SK-N-SH (cell line): ENCODE data around the gene ZFHX3. TPM values are rescaled to one million over a fixed set of nuclear protein-coding genes. Genes with fewer than 3 reads are reported as not detected.
"Not testable (repeated sequence)": the region's sequence is repeated elsewhere in the genome, so short reads cannot be mapped to it uniquely, and the experiment has no call there.

Experiments used
- CTCF ChIA-PET: fragments of 300-600, 350-600 bp; formaldehyde crosslinking; extraction: SDS; loops from one replicate; lab custom pipeline; 2021; lab: Yijun Ruan, JAX
- POLR2A ChIA-PET: fragments of 350-600 bp; sonication (Branson Sonifier 250); formaldehyde crosslinking; extraction: SDS; loops from one replicate; lab custom pipeline; 2020; ENCODE audit warnings: antibody characterized with exemption, inconsistent platforms; lab: Yijun Ruan, JAX
- DNase-seq: peaks from one replicate; pipeline ENCODE4 v3.0.0; 2012
- H2AFZ ChIP-seq: fragments of 200-600 bp; sonication (generic); 2 replicates; pipeline ENCODE4 v1.8.1; 2016; ENCODE audit warnings: antibody characterized with exemption, mild to moderate bottlenecking, low read depth
- H3F3A ChIP-seq: fragments of 200-600 bp; sonication (generic); replicated peaks from 2 replicates; pipeline ENCODE3; 2016; ENCODE audit warnings: antibody characterized with exemption, mild to moderate bottlenecking; ENCODE audit not compliant: insufficient read depth
- H3K27ac ChIP-seq, 2 experiments: fragments of 200-500 bp in 1 of 2; fragments of 200-600 bp in 1 of 2; sonication (Bioruptor generic) in 1 of 2; sonication (generic), shearing (Covaris generic) in 1 of 2; 2 replicates each; pipeline versions ENCODE4 v1.5.1 to v1.6.1; 2014 to 2016; ENCODE audit warnings: low read depth in 2 of 2, inconsistent platforms in 1 of 2, low read length in 1 of 2, mild to moderate bottlenecking in 1 of 2, mixed read lengths in 1 of 2
- H3K27me3 ChIP-seq: fragments of 200-600 bp; sonication (generic), shearing (Covaris generic); 2 replicates; pipeline ENCODE4 v1.6.1; 2016; ENCODE audit warnings: mixed run types; ENCODE audit not compliant: insufficient read depth
- H3K36me3 ChIP-seq, 2 experiments: fragments of 200-500 bp in 1 of 2; fragments of 200-600 bp in 1 of 2; sonication (Bioruptor generic) in 1 of 2; sonication (generic) in 1 of 2; replicated peaks in 1 of 2; 2 replicates each; pipeline versions ENCODE3 to v1.5.1; 2014 to 2016; ENCODE audit warnings: low read length in 1 of 2, mild to moderate bottlenecking in 1 of 2; ENCODE audit not compliant: insufficient read depth in 2 of 2, control insufficient read depth in 1 of 2
- H3K4me1 ChIP-seq, 2 experiments: fragments of 200-500 bp in 1 of 2; fragments of 200-600 bp in 1 of 2; sonication (Bioruptor generic) in 1 of 2; sonication (generic), shearing (Covaris generic) in 1 of 2; 2 replicates each; pipeline versions ENCODE4 v1.5.1 to v1.6.1; 2014 to 2016; ENCODE audit warnings: low read depth in 1 of 2, low read length in 1 of 2, mixed run types in 1 of 2; ENCODE audit not compliant: insufficient read depth in 2 of 2, control insufficient read depth in 1 of 2
- H3K4me2 ChIP-seq: fragments of 200-600 bp; sonication (generic), shearing (Covaris generic); 2 replicates; pipeline ENCODE4 v1.6.1; 2017; ENCODE audit warnings: mixed run types
- H3K4me3 ChIP-seq, 2 experiments: fragments of 200-500 bp in 1 of 2; fragments of 200-600 bp in 1 of 2; sonication (Bioruptor generic) in 1 of 2; sonication (generic), shearing (Covaris generic) in 1 of 2; 2 replicates each; pipeline versions ENCODE4 v1.5.1 to v1.8.1; 2014 to 2016; ENCODE audit warnings: low read depth in 2 of 2, inconsistent platforms in 1 of 2, low read length in 1 of 2, mild to moderate bottlenecking in 1 of 2, mixed read lengths in 1 of 2, moderate library complexity in 1 of 2
- H3K79me2 ChIP-seq: fragments of 200-600 bp; sonication (generic); 2 replicates; pipeline ENCODE4 v1.8.1; 2017; ENCODE audit warnings: mild to moderate bottlenecking; ENCODE audit not compliant: insufficient read depth
- H3K9ac ChIP-seq: fragments of 200-600 bp; sonication (generic); 2 replicates; pipeline ENCODE4 v1.6.1; 2017; ENCODE audit warnings: mixed run types
- H3K9me2 ChIP-seq: fragments of 200-600 bp; sonication (generic); 2 replicates; pipeline ENCODE4 v1.6.1; 2017; ENCODE audit warnings: mixed run types
- H3K9me3 ChIP-seq: fragments of 200-600 bp; sonication (generic); 2 replicates; pipeline ENCODE4 v1.6.1; 2017; ENCODE audit warnings: mixed run types, mild to moderate bottlenecking, moderate library complexity
- H4K20me1 ChIP-seq: fragments of 200-600 bp; sonication (generic); 2 replicates; pipeline ENCODE4 v1.6.1; 2017; ENCODE audit warnings: mild to moderate bottlenecking, mixed run types; ENCODE audit not compliant: insufficient read depth
- CHD2 ChIP-seq: fragments of 150-350 bp; IDR thresholded peaks from 2 replicates; pipeline ENCODE4 v1.6.1; 2018; ENCODE audit warnings: low read length; ENCODE audit not compliant: partially characterized antibody
- CTCF ChIP-seq: fragments of 200-600 bp; sonication (generic); IDR thresholded peaks from 2 replicates; pipeline ENCODE4 v1.6.1; 2017; ENCODE audit warnings: antibody characterized with exemption, mild to moderate bottlenecking, moderate library complexity
- EP300 ChIP-seq, 2 experiments: IDR thresholded peaks; 2 replicates each; pipeline versions ENCODE4 v1.4.0 to v1.6.1; 2012; ENCODE audit warnings: borderline replicate concordance in 1 of 2, low read depth in 1 of 2, low read length in 1 of 2
- GATA2 ChIP-seq: sonication (generic); formaldehyde crosslinking; IDR thresholded peaks from 2 replicates; pipeline ENCODE4 v1.5.0; 2020; ENCODE audit warnings: mild to moderate bottlenecking, missing genetic modification reagents
- RCOR1 ChIP-seq: fragments of 150-350 bp; IDR thresholded peaks from 2 replicates; pipeline ENCODE4 v1.6.1; 2017; ENCODE audit warnings: antibody characterized with exemption, low read length
- TEAD4 ChIP-seq: IDR thresholded peaks from 2 replicates; pipeline ENCODE4 v1.4.0; 2012; ENCODE audit warnings: mild to moderate bottlenecking, borderline replicate concordance; ENCODE audit not compliant: insufficient read depth
- WGBS: methylation state at CpG from one replicate; pipeline ENCODE4 v1.1.6; 2017; ENCODE audit warnings: low lambda C conversion rate; 5-methylcytosine and 5-hydroxymethylcytosine counted together
- polyA plus RNA-seq, 3 experiments: library from polyadenylated mRNA; depleted of rRNA; stranded (reverse); fragments of >200 nt; gene quantifications; 2 replicates each; pipeline ENCODE4 v1.2.3, GENCODE V29; 2012
- TF ChIP-seq, protein P1 (sequence below): IDR thresholded peaks from 2 replicates; pipeline ENCODE4 v1.4.0; 2012; ENCODE audit warnings: low read depth

ZFHX3 gene
- polyA plus RNA-seq, 1 of the 3 experiments (the other 2 are of a cell fraction): 2.0 TPM

- POLR2A ChIA-PET: no interaction called here
- peaks cover 47% of the 10 kb centered on the region for H4K20me1 ChIP-seq
- 95% methylated on average over 4 of the region's 4 CpGs for WGBS
These were observed 36.0 kb downstream of the ZFHX3 start for GRCh38 chr16:73011926-73012325.

GRCh38 chr16:73010150-73010676 lies 37.7 kb downstream of the ZFHX3 start:
- Histone ChIP-seq H3K27ac (peak overlapping the region in 1 of 2 experiments; percentile 51; a peak in 2 of 4 replicates), H3F3A (no peaks in the 10 kb centered on the region), H3K4me1 (peaks cover 0 to 10% of the 10 kb centered on the region in 2 experiments; a peak in 2 of 4 replicates), H3K9me3 (no peaks in the 10 kb centered on the region), H3K9me2 (no peaks in the 10 kb centered on the region), H3K36me3 (no peaks in the 10 kb centered on the region), H4K20me1 (peaks cover 34% of the 10 kb centered on the region), H3K9ac (no peak overlapping the region), H3K79me2 (peaks cover 96% of the 10 kb centered on the region), H2AFZ (no peak overlapping the region), H3K4me3 (no peak overlapping the region), H3K4me2 (no peak overlapping the region), H3K27me3 (no peaks in the 10 kb centered on the region)
- ChIA-PET POLR2A (interaction anchor here (1.3 kb wide), 1 partner anchor 49 kb away, joined by 5 read pairs; no protein-coding TSS in a partner anchor), CTCF (interaction anchor here (1.2 to 2.9 kb wide), 3 partner anchors 28 to 178 kb away, joined by 3 to 13 read pairs (median 5); no protein-coding TSS in a partner anchor)
- peak; percentile 80 for DNase-seq
- WGBS: 77% methylated on average over 10 of the region's 12 CpGs
- TF ChIP-seq TEAD4: no peak
- peak; percentile 44 for TF ChIP-seq CHD2
- TF ChIP-seq RCOR1: peak; percentile 56; the same call in 1 of the 2 replicates
- peak in 1 of 2 experiments; percentile 63; a peak in 1 of 4 replicates for TF ChIP-seq EP300 (IDR thresholded peaks at IDR 0.05; ENCODE audit: borderline replicate concordance in 1 of 2, low read depth in 1 of 2, low read length in 1 of 2)
- TF ChIP-seq GATA2 (CRISPR knock-in tag): peak; percentile 44; the same call in 1 of the 2 replicates

More at GRCh38 chr16:73011926-73012325, 36.0 kb downstream of the ZFHX3 start:
- Histone ChIP-seq H3K27ac (no peak overlapping the region), H3K9ac (no peak overlapping the region), H2AFZ (no peak overlapping the region), H3K4me2 (no peak overlapping the region), H3K36me3 (no peaks in the 10 kb centered on the region), H3K4me1 (peaks cover 6 to 10% of the 10 kb centered on the region in 2 experiments; a peak in 2 of 4 replicates), H3F3A (no peaks in the 10 kb centered on the region), H3K4me3 (no peak overlapping the region), H3K27me3 (no peaks in the 10 kb centered on the region), H3K79me2 (peaks cover 98% of the 10 kb centered on the region), H3K9me3 (no peaks in the 10 kb centered on the region), H3K9me2 (no peaks in the 10 kb centered on the region)
- CTCF ChIA-PET: interaction anchor here (0.6 to 2.9 kb wide), 6 partner anchors 10 to 1735 kb away, joined by 3 to 13 read pairs (median 4); no protein-coding TSS in a partner anchor
- no peak for DNase-seq
- TF ChIP-seq, protein P1, sequence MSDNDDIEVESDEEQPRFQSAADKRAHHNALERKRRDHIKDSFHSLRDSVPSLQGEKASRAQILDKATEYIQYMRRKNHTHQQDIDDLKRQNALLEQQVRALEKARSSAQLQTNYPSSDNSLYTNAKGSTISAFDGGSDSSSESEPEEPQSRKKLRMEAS: no peak
- TF ChIP-seq CTCF: 0 out of 2 replicates have a peak, but pooled peaks have one; percentile 9

- WGBS: 95% methylated on average over 11 of the region's 11 CpGs
- H3K9me3 ChIP-seq, H3K27me3 ChIP-seq, H3K9ac ChIP-seq, DNase-seq, H3K4me3 ChIP-seq, H2AFZ ChIP-seq, H3F3A ChIP-seq, H3K4me1 ChIP-seq, H3K4me2 ChIP-seq, H3K36me3 ChIP-seq, H3K9me2 ChIP-seq: not testable (repeated sequence)
- Histone ChIP-seq H4K20me1 (peaks cover 33% of the 10 kb centered on the region), H3K27ac (peak overlapping the region in 1 of 2 experiments; percentile 51; a peak in 2 of 4 replicates), H3K79me2 (peaks cover 96% of the 10 kb centered on the region)
- ChIA-PET CTCF (interaction anchor here (1.2 to 2.9 kb wide), 3 partner anchors 29 to 177 kb away, joined by 3 to 13 read pairs (median 5); no protein-coding TSS in a partner anchor), POLR2A (interaction anchor here (1.3 kb wide), 1 partner anchor 49 kb away, joined by 5 read pairs; no protein-coding TSS in a partner anchor)
These were observed 38.2 kb downstream of the ZFHX3 start for GRCh38 chr16:73009710-73010109.
